ENCODE results near the gene DIP2C.
"Not testable (repeated sequence)": the region's sequence is repeated elsewhere in the genome, so short reads cannot be mapped to it uniquely, and the experiment has no call there.

The DIP2C gene

DNA sequence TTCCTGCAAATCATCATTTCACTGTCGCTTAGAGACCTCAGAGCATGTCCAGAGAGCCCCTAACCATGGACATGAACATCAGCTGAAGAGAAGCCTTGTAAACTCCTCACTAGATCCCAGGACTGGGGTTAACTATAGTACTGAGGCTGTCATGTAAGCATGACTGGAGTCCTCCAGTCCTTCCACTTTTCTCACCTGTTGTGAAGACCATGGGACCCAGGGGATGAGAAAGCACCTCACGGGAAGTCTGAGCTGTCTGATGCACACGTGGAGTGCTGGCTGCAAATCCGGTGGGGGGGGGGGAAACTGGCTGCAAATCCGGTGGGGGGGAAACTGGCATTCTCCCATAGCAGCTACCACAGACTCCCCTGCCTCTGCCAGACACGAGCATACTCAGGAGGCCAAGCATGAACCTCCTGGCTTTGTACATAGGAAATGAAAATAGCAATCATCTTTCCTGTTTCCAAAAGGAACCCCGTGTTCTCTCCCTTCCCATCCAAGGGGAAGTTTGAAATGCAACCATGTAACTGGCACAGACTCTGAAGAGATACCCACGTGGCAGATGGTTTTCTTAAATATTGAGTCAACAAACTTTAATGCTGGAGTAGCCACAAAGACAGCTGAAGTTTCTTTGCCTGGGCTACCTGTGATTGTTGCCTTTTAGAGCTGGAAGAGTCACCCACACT, 292.8 kb downstream of the DIP2C start:
- DNase-seq: no peak

DNA sequence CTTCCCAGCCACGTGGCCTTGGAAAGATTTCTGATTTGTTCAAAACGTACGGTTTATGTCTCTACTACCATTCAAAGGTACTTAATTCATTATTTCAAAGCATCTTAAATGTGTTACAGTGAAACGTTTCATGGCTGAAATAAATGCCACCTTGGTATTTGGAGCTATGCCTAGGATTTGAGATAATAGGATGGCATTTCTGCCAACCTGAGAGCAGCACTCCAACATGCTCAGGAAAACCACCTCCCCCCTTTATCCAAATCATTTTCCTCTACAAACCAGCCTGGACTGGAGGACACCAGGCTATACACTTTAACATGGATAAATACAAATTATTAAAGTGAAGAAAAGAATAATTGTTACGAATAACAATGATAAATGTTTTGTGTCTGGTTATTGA, 293.4 kb downstream of the DIP2C start:
- no peak for DNase-seq

DNA sequence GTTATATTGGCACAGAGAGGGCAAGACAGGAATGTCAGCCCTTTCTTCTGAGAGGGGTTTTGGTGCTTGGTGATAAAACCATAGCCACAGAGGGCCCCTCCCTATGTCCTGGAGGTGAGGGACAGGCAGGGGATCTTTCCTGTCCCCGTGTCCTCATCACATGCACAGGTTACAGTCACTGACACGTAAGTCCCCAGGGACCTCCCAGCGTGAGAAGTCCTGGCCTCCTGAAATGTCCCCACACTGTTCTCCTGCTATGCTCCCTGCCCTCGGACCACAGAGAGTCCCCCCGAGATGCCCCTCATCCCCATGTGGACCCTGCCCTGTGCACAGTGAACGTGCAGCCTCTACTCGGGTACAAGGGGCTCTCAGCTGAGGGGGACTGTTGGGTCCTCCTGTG, 293.8 kb downstream of the DIP2C start:
- no peak for DNase-seq

DNA sequence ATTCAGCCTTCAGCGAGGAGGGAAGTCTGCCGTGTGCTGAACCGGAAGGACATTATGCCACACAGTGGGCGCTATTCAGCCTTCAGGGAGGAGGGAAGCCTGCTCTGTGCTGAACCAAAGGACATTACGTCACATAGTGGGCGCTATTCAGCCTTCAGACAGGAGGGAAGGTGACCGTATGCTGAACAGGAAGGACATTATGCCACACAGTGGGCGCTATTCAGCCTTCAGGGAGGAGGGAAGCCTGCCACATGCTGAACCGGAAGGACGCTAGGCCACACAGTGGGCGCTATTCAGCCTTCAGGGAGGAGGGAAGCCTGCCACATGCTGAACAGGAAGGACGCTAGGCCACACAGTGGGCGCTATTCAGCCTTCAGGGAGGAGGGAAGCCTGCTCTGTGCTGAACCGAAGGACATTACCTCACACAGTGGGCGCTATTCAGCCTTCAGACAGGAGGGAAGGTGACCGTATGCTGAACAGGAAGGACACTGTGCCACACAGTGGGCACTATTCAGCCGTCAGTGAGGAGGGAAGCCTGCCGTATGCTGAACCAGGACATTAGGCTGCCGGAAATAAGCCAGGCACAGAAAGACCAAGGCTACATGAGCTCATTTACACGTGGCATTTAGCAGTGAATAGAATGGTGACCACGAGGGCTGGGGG, 294.9 kb downstream of the DIP2C start:
- not testable (repeated sequence) for DNase-seq

DNA sequence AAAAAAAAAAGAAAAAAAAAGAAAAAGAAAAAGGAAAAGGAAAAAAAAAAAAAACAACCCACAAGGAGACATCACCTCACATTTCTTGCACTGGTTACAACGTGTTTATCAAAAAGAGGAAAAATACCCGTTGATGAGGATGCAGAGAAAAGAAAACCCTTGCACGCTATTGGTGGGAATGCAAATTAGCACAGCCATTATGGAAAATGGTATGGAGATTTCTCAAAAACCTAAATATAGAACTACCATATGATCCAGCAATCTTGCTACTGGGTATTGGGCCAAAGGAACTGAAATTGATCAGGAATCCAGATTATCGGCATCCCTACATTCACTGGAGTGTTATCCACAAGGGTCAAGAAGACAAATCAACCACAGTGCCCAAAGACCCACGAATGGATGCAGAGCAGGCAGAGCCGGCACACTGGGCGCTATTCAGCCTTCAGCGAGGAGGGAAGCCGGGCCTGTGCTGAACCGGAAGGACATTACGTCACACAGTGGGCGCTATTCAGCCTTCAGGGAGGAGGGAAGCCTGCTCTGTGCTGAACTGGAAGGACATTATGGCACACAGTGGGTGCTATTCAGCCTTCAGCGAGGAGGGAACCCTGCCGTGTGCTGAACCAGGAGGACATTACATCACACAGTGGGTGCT, 295.6 kb downstream of the DIP2C start:
- DNase-seq: no peak

DNA sequence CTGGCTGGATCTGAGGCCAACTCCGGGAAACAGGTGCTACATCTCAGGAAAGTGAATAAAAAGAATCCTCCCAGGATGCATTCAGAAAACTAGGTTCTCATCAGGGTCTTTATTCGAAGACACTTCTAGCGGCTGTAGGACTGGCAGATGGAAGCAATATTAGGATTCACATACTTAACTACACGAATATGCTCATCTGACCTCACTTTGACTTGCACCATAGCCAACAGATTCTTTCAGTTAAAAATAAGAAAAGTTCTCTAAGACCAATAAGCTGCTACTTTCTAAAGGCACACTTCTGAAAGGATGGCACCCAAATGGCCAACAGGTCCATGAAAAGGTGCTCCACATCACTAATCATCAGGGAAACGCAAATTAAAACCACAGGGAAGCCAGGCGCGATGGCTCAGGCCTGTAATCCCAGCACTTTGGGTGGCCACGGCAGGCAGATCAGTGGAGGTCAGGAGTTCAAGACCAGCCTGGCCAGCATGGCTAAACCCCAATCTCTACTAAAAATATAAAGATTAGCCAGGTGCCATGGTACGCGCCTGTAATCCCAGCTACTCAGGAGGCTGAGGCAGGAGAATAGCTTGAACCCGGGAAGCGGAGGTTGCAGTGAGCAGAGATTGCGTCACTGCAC, 296.2 kb downstream of the DIP2C start:
- no peak for DNase-seq

DNA sequence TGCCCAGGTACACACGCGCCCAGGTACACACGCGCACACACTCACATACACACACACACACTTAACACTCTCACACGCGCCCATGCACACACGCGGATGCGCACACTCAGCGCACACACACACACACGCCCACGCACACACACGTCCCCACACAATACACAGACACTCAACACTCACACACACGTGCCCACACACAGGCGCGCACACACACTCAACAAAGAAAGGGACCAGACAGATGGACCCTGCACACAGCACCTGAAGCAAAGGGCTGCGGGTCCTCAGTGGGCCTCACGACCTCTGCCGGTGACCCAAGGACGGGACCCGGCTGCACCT, 296.8 kb downstream of the DIP2C start:
- no peak for DNase-seq

DNA sequence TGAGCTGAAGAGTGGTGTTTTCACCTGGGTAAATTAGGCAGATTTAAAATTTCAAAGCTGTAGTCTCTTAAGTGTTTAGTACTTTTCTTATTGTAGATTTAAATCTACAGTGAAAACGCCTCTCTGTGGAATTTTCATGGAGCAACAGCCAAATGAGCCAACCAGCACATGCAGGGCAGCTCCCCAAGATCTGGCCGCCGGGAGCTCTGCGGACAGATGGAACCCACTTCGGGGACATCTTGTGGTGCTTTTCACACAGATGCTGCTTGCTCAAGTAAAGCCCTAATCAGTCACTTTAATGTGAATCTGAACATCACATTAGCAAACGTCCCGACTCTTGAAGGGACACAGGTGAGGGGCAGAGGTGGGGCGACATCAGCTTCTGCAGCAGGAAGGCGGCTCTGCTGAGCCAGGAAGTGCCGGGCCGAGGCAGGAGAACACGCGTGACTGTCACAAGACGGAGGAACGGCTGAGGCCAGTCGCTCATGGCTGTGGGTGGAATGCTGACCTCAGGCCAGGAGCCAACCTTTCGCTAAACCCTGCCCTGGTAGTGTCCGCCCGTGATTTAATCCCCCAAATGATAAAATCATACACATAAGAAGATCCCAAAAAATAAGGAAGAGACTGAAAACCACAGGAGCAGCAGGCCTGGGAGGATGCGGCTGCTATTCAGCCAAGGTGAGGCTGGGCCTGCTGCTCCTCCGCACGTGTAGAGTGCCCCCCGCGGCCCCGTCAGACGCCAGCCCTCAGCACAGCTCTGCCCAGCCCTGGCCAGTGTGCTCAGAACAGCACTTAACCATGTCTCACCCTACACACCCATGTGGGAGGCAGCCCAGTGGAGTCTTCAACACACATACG, 297.4 kb downstream of the DIP2C start:
- DNase-seq: no peak

DNA sequence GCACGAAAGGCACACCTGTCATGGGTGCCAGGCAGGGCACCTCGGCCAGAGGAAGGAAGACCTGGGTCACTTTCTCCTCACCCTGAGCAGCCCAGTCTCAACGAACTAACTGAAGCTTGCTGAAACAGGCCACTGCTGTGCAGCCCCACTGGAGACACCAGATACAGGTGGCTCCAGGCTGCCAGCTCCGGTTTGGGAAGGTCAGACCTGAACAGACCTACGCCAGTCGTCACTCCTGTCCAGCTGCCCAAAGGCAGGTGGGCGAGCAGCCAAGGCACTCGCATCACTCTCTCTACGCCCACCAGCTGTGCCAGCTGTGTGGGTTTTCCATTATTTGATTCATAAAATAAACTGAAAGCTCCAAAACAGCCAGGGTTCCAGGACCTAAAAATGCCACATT, 298.2 kb downstream of the DIP2C start:
- no peak for DNase-seq

DNA sequence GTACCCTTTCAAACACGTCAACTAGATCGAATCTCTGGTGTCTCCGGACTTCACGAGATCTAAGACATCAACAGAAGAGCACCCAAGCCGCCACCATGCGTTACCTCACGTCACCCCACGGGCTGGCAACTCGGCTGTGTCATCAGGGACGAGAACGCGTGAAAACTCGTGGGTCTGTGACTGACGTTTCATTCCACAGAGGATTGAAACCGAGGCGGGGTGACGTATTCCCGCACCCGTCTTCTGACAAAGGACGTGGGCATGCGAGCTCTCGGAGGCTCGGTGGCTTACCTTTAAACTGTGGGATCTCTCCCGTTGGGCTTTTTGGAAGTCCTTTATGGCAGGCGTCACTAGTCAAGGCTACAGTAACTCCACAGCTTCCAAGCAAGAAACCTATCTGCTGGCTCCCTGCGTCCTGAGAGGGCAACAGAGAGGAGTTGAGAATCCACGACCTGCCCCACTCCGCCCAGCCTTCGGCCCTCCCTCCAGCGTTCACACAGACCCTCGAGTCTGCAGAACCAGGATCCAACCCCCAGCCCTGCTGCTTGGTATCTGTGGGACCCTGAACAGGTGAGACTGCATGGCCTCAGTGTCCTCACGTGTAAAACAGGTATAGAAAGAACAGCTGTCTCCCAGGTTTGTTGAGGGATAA, 298.9 kb downstream of the DIP2C start:
- no peak for DNase-seq

DNA sequence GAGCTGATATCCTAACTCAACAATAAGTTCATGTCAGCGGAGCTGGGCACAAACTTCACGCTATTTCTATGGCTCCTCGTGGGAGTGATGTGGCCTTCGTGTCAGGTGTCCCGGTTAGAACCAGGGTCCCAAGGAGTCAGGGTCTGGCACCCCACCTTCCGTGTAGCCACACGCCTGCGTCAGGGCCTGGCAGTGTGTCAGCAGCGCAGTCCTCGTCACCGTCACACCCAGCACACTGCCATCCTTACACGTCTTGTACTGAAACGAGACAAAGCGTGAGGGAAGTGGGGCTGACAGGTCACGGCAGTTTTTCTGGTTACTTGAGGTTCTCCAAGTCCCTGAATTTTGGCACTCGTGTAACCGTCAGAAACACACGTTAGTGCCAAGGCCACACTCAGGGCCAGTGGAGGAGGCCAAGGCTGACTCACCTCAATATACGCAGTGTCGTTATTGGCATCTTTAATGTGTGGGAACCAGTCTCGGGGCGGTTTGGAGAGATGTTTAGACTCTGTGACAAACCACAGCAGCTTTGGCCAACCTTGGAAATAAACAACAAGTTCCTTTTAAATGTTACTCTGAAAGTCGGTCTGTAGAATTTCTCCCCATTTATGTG, 299.5 kb downstream of the DIP2C start:
- no peak for DNase-seq

DNA sequence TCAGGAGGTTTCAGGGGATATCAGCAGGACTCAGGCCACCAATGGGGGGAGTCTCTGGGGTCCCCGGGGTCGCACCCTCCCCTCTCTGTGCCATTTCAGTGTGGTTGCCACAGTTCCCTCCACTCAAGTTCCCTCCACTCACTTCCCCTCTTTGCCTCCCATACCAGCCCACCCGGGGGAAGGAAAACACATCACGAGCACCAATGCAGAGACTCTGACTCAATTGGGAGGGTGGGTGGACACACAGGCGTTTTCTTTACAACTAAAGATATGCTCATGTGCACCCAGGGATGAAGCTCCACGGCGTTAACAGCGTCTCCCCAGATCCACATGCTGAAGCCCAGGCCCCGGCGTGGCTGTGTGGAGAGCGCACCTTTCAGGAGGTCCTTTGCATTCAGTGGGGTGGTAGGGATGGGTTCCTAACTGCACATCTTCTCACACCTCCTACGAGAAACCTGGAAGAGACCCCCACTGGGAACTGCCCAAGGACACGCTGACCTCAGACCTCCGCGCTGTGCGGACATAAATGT, 300.1 kb downstream of the DIP2C start:
- no peak for DNase-seq

DNA sequence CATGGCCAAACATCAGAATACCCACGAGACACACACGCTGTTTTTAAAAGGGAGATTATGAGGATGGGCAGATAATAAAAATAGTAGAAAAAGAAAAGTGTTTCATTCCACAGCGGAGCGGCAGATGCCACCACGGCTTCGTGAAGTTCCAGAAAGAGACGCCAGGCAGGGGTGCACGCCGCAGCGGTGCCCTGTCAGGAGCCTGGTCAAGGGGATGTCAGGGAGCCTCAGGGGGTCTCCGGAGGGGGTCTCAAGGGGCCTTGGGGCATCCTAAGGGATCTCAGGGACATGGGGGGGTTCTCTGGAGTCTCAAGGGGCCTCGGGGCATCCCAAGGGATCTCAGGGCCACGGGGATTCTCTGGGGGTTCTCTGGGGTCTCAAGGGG, 300.8 kb downstream of the DIP2C start:
- no peak for DNase-seq

DNA sequence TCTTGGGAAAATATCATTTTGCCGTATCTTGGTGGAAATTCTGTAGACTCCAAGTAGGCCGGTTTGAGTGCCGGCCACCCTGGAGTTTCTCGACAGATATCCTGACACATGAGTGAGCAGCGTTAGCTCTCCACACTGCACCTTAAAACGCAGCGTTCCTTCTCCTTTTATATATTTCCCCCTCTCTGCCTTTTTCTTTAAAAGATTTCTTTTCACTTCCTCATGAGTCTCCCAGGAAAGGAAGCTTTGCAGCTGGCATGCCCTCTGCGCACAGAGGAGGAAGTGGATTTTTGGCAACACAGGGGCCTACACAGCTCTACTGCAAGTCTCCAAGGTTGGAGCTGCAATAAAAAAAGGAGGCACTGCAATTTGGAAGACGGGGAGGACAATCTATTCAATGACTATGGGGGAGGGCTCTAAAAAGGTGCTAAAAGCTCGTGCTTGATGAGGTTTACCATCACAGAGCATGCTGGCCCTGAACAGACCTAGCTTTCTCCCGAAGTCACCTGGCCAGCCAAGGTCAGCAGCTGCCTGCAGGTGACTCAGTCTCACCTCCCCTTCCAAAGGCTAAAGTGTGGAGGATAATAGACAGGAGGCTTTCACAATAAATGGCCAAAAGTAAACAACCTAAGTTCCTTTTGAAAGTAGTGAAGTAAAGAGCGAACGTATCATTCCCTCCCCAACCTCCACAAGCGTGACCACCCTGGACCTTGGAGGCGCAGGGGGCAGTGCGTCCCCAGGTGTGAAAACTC, 301.4 kb downstream of the DIP2C start:
- no peak for DNase-seq

DNA sequence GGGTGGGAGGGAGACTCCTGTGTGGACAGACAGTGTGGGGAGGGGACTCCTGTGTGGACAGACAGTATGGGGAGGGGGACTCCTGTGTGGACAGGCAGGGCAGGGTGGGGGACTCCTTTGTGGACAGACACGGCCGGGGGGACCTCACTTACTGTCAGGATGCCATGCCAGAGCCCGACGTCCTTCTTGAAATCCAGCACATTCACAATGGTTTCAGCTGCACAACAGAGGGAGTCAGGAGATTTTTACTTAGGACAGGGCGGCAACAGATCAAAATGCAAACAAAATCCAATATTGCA, 301.9 kb downstream of the DIP2C start:
- no peak for DNase-seq

DNA sequence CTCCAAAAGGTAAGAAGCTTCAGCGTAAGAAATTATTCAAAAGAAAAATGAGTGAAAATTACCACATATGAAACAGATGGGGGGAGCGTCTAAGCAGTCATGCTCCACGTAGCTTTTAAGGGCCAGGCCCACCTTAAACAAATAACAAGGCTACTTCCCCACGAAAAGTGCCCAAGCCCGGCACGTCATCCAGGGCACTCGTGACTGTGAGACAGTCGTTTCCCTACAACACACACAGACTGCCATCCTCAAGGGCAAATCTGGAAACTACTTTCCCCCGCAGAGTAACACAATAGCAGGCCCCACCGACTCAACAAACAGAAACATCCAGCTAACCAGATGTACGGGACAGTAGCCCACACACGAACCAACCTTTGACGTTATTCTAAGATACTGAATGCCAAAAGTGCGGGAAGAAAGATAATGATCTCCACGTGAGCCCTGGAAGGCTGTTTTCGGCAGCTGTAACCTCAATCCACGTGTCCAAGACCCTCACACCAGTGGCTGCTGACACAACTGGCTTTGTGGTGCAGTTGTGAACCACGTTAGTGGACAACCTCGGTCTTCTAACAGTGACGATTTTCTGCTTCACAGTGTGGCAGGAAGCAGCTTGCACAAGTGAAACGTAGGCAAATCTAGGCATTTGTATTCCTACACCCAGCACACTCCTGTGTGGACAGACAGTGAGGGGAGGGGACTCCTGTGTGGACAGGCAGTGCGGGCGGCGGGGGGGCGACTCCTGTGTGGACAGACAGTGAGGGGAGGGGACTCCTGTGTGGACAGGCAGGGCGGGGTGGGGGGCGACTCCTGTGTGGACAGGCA, 302.5 kb downstream of the DIP2C start:
- DNase-seq: no peak

DNA sequence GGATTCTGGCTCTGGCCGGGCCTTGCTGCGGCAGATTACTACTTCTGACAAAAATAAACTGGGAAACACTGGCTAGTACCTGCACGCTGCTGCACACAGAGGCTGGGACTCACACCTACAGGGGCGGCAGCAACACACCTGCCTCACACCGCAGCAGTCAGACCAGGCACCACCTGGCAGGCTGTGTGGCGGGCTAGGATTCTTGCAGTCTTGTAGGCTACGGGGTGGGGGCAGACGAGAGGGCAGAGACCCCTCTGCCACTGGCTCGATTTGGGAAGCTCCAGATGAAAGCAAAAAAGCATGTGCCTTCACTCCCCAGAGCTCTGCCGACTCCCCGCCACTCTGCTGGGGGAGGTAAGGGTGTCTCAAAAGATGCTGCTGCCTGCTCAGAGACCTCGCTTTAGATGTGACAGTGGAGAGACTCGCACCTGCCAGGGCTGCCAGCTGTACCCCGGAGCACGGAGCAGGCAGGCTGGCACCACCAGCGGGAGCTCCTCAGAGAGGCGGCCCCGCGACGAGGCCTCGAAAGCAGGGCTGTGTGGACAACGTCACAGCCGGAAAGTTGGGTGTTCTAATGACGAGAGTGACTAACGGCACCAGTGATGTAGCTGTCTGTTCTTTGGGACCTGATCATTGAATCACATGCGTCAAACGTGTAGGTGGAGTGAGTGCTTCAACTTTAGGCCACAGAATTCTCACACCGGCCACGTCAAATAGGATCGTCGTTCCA, 303.7 kb downstream of the DIP2C start:
- no peak for DNase-seq

DNA sequence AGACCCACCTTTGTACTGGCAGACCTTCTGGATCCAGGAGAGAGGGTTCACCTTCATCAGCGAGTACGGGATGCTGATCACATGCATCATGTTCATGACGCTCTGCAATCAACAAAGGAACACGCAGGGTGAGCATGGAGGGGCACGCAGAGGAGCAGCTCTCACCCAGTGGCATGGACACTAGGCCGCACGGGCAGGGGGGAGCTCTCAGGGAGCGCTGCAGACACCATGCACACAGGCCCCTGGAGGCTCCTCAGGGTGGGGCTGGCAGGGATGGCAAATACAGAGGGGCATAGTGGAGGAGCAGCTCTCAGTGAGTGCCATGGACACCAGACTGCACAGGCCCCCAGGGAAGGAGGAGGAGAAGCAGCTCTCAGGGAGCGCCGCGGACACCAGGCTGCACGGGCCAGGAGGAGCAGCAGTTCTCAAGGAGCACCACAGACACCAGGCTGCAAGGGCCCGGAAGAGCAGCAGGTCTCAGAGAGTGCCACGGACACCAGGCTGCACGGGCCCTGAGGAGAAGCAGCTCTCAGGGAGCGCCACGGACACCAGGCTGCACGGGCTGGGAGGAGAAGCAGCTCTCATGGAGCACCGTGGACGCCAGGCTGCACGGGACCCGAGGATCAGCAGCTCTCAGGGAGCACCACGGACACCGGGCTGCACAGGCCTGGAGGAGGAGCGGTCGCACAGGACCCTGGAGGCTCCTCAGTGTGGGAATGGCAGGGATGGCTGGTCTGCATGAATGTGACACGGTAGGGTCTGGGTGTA, 304.7 kb downstream of the DIP2C start:
- DNase-seq: no peak

DNA sequence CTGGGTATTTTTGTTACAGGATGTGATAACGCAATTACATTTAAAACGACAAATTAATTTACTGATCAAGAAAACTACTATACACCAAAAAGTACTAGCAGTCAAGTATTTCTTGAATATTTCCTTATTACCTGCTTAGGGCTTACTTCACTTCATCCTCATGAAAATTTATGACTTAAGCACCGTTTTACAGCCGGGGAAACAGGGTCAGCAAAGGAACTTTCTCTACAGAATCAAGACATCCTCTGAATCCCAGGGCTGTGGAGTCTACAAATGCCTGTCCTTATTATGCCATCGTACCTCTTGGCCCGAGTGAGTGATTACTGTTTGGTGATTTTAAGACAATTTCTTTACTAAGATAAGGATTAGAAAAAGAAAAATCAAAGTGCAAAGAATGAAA, 305.9 kb downstream of the DIP2C start:
- no peak for DNase-seq
